Colonic mucosa (tissue), 4 donors: ENCODE results near the gene OR6B3. TPM values are rescaled to one million over a fixed set of nuclear protein-coding genes. Genes with fewer than 3 reads are reported as not detected.

Source experiments
- DNase-seq: peaks from one replicate; pipeline ENCODE4 v3.0.0-alpha.2; 2020
- H3K27ac ChIP-seq: fragments of 200-600 bp; one replicate; pipeline ENCODE4 v1.8.0; 2021
- H3K27me3 ChIP-seq: fragments of 200-600 bp; one replicate; pipeline ENCODE4 v1.8.0; 2021
- H3K36me3 ChIP-seq: fragments of 200-600 bp; one replicate; pipeline ENCODE4 v1.8.0; 2021
- H3K4me1 ChIP-seq: fragments of 200-600 bp; one replicate; pipeline ENCODE4 v1.8.0; 2021; ENCODE audit warnings: mild to moderate bottlenecking
- H3K4me3 ChIP-seq: fragments of 200-600 bp; one replicate; pipeline ENCODE4 v1.8.0; 2021
- H3K9ac ChIP-seq, 2 donors: one replicate each; pipeline ENCODE4 v1.7.0; 2013; ENCODE audit warnings: control low read depth in 2 of 2, low read depth in 2 of 2, low read length in 2 of 2
- H3K9me3 ChIP-seq: fragments of 200-600 bp; one replicate; pipeline ENCODE4 v1.8.0; 2021
- CTCF ChIP-seq: fragments of 200-600 bp; IDR thresholded peaks from one replicate; pipeline ENCODE4 v1.8.0; 2022; ENCODE audit warnings: antibody characterized with exemption, mild to moderate bottlenecking
- intact Hi-C: fragments of 100-400 bp; cut with DNase I; formaldehyde crosslinking; loops from one replicate; pipeline ENCODE4 v1.14.1; 2022
- total RNA-seq, 2 donors: library from RNA; stranded (reverse); fragmentation: NEBNext Ultra II Directional in 1 of 2; extraction: Animal tissue kit (Norgen Biotek cat#: 25700) in 1 of 2; gene quantifications; one replicate each; pipeline ENCODE4 v1.2.1, GENCODE V29; 2021
- donor health status: healthy.
- donor health status: DM: no; HTN: no; CAD: no.
- donor health status: DM: no; HTN: no; CAD: no.

The OR6B3 gene
- total RNA-seq, 2 donors from 2014 or later: not detected

- intact Hi-C loops: no loop called here
- H3K4me1 ChIP-seq: no peaks in the 10 kb centered on the region
- TF ChIP-seq CTCF: no peak
- H3K27ac ChIP-seq: no peak overlapping the region
- no peaks in the 10 kb centered on the region for H3K27me3 ChIP-seq
- no peak for DNase-seq
- H3K9ac ChIP-seq: no peak overlapping the region
- H3K4me3 ChIP-seq: no peak overlapping the region
- peaks cover 21% of the 10 kb centered on the region for H3K36me3 ChIP-seq
- H3K9me3 ChIP-seq: no peaks in the 10 kb centered on the region
These were observed 35.1 kb downstream of the OR6B3 start for GRCh38 chr2:240018071-240018750.

DNA sequence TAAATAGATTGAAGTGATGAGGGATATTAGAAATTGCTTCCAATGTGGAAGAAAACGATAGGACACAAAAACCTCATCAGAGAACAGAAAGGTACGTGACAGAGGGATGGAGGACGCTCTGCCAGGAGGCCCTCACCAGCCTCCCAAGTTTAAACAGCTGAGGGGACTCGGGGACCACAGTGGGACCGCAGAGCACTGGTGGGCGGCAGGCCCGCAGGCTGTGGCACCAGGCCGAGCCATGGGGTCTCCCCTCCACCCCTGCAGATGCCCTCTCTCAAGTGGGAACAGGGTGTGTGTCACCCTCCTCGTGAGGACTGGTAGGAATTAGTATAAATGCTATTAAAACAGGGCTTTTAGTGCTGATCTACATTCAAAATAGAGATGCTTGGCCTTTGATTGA is 39.0 kb downstream of the OR6B3 start:
- Histone ChIP-seq H3K27me3 (no peaks in the 10 kb centered on the region), H3K4me3 (no peak overlapping the region), H3K36me3 (peaks cover 8% of the 10 kb centered on the region), H3K9ac (no peak overlapping the region), H3K4me1 (no peaks in the 10 kb centered on the region), H3K9me3 (no peaks in the 10 kb centered on the region), H3K27ac (no peak overlapping the region)
- no peak for DNase-seq
- intact Hi-C loops: no loop called here
- no peak for TF ChIP-seq CTCF

- no peaks in the 10 kb centered on the region for H3K27me3 ChIP-seq
- DNase-seq: no peak
- intact Hi-C loops: no loop called here
- H3K9ac ChIP-seq: no peak overlapping the region
- H3K9me3 ChIP-seq: no peaks in the 10 kb centered on the region
- peaks cover 8% of the 10 kb centered on the region for H3K36me3 ChIP-seq
- H3K4me1 ChIP-seq: no peaks in the 10 kb centered on the region
- TF ChIP-seq CTCF: no peak
- H3K4me3 ChIP-seq: no peak overlapping the region
- no peak overlapping the region for H3K27ac ChIP-seq
These were observed 40.0 kb downstream of the OR6B3 start for GRCh38 chr2:240013343-240013742.

- Histone ChIP-seq H3K9me3 (no peaks in the 10 kb centered on the region), H3K4me1 (no peaks in the 10 kb centered on the region), H3K27ac (no peak overlapping the region), H3K9ac (no peak overlapping the region), H3K27me3 (no peaks in the 10 kb centered on the region), H3K36me3 (no peaks in the 10 kb centered on the region), H3K4me3 (no peak overlapping the region)
- no peak for TF ChIP-seq CTCF
- intact Hi-C loops: no loop called here
- no peak for DNase-seq
These were observed 50.3 kb downstream of the OR6B3 start for GRCh38 chr2:240002983-240003382.

DNA sequence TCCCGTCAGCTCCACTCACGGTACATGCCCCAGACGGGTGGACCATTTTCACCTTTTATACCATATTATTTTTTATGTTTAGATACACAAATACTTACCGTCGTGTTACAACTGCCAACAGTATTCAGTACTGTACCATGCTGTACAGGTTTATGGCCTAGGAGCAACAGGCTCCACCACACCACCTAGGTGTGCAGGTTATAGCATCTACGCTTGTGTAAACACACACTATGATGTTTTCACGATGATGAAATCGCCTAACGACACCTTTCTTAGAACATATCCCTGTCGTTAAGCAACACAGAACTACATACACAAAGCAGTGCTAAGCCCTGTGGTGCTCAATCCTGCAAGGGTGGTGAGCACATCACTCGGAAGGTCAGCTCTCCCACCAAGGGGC is 52.6 kb downstream of the OR6B3 start:
- intact Hi-C loops: no loop called here

More for the DNA sequence above, 52.6 kb downstream of the OR6B3 start:
- Histone ChIP-seq H3K27me3 (no peaks in the 10 kb centered on the region), H3K4me3 (no peak overlapping the region), H3K9ac (no peak overlapping the region), H3K36me3 (no peaks in the 10 kb centered on the region), H3K4me1 (no peaks in the 10 kb centered on the region), H3K27ac (no peak overlapping the region), H3K9me3 (no peaks in the 10 kb centered on the region)
- TF ChIP-seq CTCF: no peak
- peak; percentile 40 for DNase-seq
